ENCODE data around the gene SUMF1. TPM values are rescaled to one million over a fixed set of nuclear protein-coding genes. Genes with fewer than 3 reads are reported as not detected.

Gene SUMF1
- total RNA-seq, 1 donor, result 94.5 TPM

DNA sequence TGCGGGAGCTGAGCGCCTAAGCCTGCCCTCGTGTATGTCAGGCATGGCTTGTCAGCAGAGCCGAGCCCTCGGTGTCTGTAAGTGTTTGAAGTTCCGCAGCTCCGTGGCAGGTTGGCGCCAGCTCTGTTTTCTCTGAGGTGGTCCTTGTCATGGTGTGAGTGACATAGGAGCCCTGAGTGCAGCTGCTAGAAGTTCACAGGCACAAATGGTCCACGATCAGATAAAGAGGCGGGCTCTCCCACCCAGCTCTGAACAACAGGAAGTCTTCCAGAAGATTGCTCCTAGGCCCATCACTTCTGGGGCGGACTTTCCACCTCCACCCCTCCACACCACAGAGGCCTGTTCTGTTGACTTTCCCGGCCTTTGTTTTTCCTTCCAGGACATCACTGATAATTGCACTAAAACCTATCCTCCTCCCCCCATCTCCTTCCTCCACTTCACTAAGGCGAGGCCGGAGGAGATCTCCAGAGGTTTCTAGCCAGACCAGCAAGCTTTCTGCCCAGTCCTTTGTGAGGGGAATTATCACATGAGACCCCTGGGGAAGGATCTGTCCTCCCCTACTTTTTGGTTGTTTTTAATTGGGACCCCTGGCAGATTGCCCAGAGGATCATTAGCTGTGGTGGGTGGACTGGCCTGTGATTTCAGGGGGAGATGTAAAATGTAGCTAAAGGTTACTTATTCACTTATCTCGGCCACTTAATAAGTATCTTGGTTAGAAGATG, 46.0 kb upstream of the SUMF1 start:
- Histone ChIP-seq H3K4me1 (ENCODE audit: insufficient read depth, low read length) (no peaks in the 10 kb centered on the region), H2AFZ (ENCODE audit: low read length) (no peak overlapping the region)

GRCh38 chr3:4511491-4512262, 44.6 kb upstream of the SUMF1 start:
- H3K4me1 ChIP-seq (ENCODE audit: insufficient read depth, low read length), result no peaks in the 10 kb centered on the region
- H2AFZ ChIP-seq (ENCODE audit: low read length), result no peak overlapping the region
- H3K4me3 ChIP-seq (ENCODE audit: insufficient read depth, low read length), result no peak overlapping the region
- no peak for DNase-seq (ENCODE audit: insufficient read length, low spot score, missing footprints)
- H3K36me3 ChIP-seq (ENCODE audit: insufficient read depth, low read length), result no peaks in the 10 kb centered on the region
- TF ChIP-seq CTCF (IDR thresholded peaks at IDR 0.05; ENCODE audit: extremely low read depth, low read depth, low read length), result no peak
- no peaks in the 10 kb centered on the region for H3K79me2 ChIP-seq (ENCODE audit: insufficient read depth, low read length)
- no peaks in the 10 kb centered on the region for H3K9me3 ChIP-seq (ENCODE audit: low read depth, low read length)
- H3K4me2 ChIP-seq (ENCODE audit: insufficient read depth, low read length), result no peak overlapping the region
- no peak overlapping the region for H3K27ac ChIP-seq (ENCODE audit: low read depth, low read length)
- no peaks in the 10 kb centered on the region for H3K27me3 ChIP-seq (ENCODE audit: insufficient read depth, low read length)
- H4K20me1 ChIP-seq (ENCODE audit: insufficient read depth, low read length), result no peaks in the 10 kb centered on the region

More for the DNA sequence above, 46.0 kb upstream of the SUMF1 start:
- no peaks in the 10 kb centered on the region for H3K9me3 ChIP-seq (ENCODE audit: low read depth, low read length)
- H3K27me3 ChIP-seq (ENCODE audit: insufficient read depth, low read length), result no peaks in the 10 kb centered on the region
- H3K36me3 ChIP-seq (ENCODE audit: insufficient read depth, low read length), result no peaks in the 10 kb centered on the region
- no peaks in the 10 kb centered on the region for H4K20me1 ChIP-seq (ENCODE audit: insufficient read depth, low read length)
- no peak for TF ChIP-seq CTCF (IDR thresholded peaks at IDR 0.05; ENCODE audit: extremely low read depth, low read depth, low read length)
- H3K79me2 ChIP-seq (ENCODE audit: insufficient read depth, low read length), result no peaks in the 10 kb centered on the region
- no peak for DNase-seq (ENCODE audit: insufficient read length, low spot score, missing footprints)
- H3K4me2 ChIP-seq (ENCODE audit: insufficient read depth, low read length), result no peak overlapping the region
- H3K4me3 ChIP-seq (ENCODE audit: insufficient read depth, low read length), result no peak overlapping the region
- no peak overlapping the region for H3K27ac ChIP-seq (ENCODE audit: low read depth, low read length)

- H3K27me3 ChIP-seq (ENCODE audit: insufficient read depth, low read length), result no peaks in the 10 kb centered on the region
- H3K36me3 ChIP-seq (ENCODE audit: insufficient read depth, low read length), result no peaks in the 10 kb centered on the region
These were observed 43.1 kb upstream of the SUMF1 start for GRCh38 chr3:4509983-4510755.

More at GRCh38 chr3:4509983-4510755, 43.1 kb upstream of the SUMF1 start:
- DNase-seq (ENCODE audit: insufficient read length, low spot score, missing footprints), result no peak
- no peak overlapping the region for H3K27ac ChIP-seq (ENCODE audit: low read depth, low read length)
- H3K4me3 ChIP-seq (ENCODE audit: insufficient read depth, low read length), result no peak overlapping the region
- H3K9me3 ChIP-seq (ENCODE audit: low read depth, low read length), result no peaks in the 10 kb centered on the region
- H2AFZ ChIP-seq (ENCODE audit: low read length), result no peak overlapping the region
- H4K20me1 ChIP-seq (ENCODE audit: insufficient read depth, low read length), result no peaks in the 10 kb centered on the region
- H3K4me1 ChIP-seq (ENCODE audit: insufficient read depth, low read length), result peaks cover under 1% of the 10 kb centered on the region
- no peaks in the 10 kb centered on the region for H3K79me2 ChIP-seq (ENCODE audit: insufficient read depth, low read length)
- H3K4me2 ChIP-seq (ENCODE audit: insufficient read depth, low read length), result no peak overlapping the region
- no peak for TF ChIP-seq CTCF (IDR thresholded peaks at IDR 0.05; ENCODE audit: extremely low read depth, low read depth, low read length)
